H9 (cell line): ENCODE results near the gene CAMTA1. TPM values are rescaled to one million over a fixed set of nuclear protein-coding genes. Genes with fewer than 3 reads are reported as not detected.

ENCODE experiments used
- DNase-seq: peaks from one replicate; pipeline ENCODE4 v3.0.0-alpha.2; 2017
- H2AFZ ChIP-seq: one replicate; pipeline ENCODE4 v1.6.1; 2013; ENCODE audit warnings: mild to moderate bottlenecking, low read length, control low read depth, moderate library complexity
- H2AK5ac ChIP-seq: 2 replicates; pipeline ENCODE4 v1.6.1; 2013; ENCODE audit warnings: low read length, control low read depth, mixed read lengths; ENCODE audit not compliant: insufficient read length
- H2BK120ac ChIP-seq: one replicate; pipeline ENCODE4 v1.6.1; 2013; ENCODE audit warnings: low read depth, mild to moderate bottlenecking, low read length, control low read depth, inconsistent platforms; ENCODE audit not compliant: poor library complexity, severe bottlenecking
- H2BK12ac ChIP-seq: 2 replicates; pipeline ENCODE4 v1.6.1; 2013; ENCODE audit warnings: low read length, control low read depth, mixed read lengths, low read depth; ENCODE audit not compliant: insufficient read length
- H2BK15ac ChIP-seq: 2 replicates; pipeline ENCODE4 v1.6.1; 2013; ENCODE audit warnings: low read depth, low read length, control low read depth
- H2BK20ac ChIP-seq: one replicate; pipeline ENCODE4 v1.6.1; 2013; ENCODE audit warnings: low read depth, mild to moderate bottlenecking, low read length, control low read depth, inconsistent platforms; ENCODE audit not compliant: poor library complexity, severe bottlenecking
- H2BK5ac ChIP-seq: 2 replicates; pipeline ENCODE4 v1.6.1; 2013; ENCODE audit warnings: low read length, control low read depth, mixed read lengths; ENCODE audit not compliant: insufficient read length
- H3K14ac ChIP-seq: 2 replicates; pipeline ENCODE4 v1.6.1; 2013; ENCODE audit warnings: low read length, control low read depth; ENCODE audit not compliant: insufficient read depth
- H3K18ac ChIP-seq: 2 replicates; pipeline ENCODE4 v1.6.1; 2013; ENCODE audit warnings: low read depth, mild to moderate bottlenecking, mixed read lengths, low read length, control low read depth; ENCODE audit not compliant: insufficient read length
- H3K23ac ChIP-seq: 2 replicates; pipeline ENCODE4 v1.6.1; 2013; ENCODE audit warnings: low read length, control low read depth, mixed read lengths, low read depth; ENCODE audit not compliant: insufficient read length
- H3K23me2 ChIP-seq: 2 replicates; pipeline ENCODE4 v1.6.1; 2013; ENCODE audit warnings: low read depth, mild to moderate bottlenecking, mixed read lengths, low read length, control low read depth; ENCODE audit not compliant: insufficient read length, poor library complexity, severe bottlenecking
- H3K27ac ChIP-seq: 2 replicates; pipeline ENCODE4 v1.5.1; 2013; ENCODE audit warnings: low read length, control low read depth, mixed read lengths, low read depth; ENCODE audit not compliant: insufficient read length
- H3K27me3 ChIP-seq: 2 replicates; pipeline ENCODE4 v1.6.1; 2013; ENCODE audit warnings: low read length, control low read depth, inconsistent platforms; ENCODE audit not compliant: insufficient read depth
- H3K4ac ChIP-seq: 2 replicates; pipeline ENCODE4 v1.6.1; 2013; ENCODE audit warnings: low read depth, mild to moderate bottlenecking, control low read depth, inconsistent platforms, low read length, moderate library complexity
- H3K4me1 ChIP-seq: 2 replicates; pipeline ENCODE4 v1.6.1; 2013; ENCODE audit warnings: low read length, control low read depth, inconsistent platforms; ENCODE audit not compliant: insufficient read depth
- H3K4me2 ChIP-seq: 2 replicates; pipeline ENCODE4 v1.6.1; 2013; ENCODE audit warnings: low read length, control low read depth, mixed read lengths; ENCODE audit not compliant: insufficient read length, insufficient read depth
- H3K56ac ChIP-seq: 2 replicates; pipeline ENCODE4 v1.6.1; 2013; ENCODE audit warnings: low read depth, mild to moderate bottlenecking, mixed read lengths, low read length, control low read depth; ENCODE audit not compliant: insufficient read length
- H3K79me1 ChIP-seq: 2 replicates; pipeline ENCODE4 v1.6.1; 2013; ENCODE audit warnings: low read depth, mild to moderate bottlenecking, moderate library complexity, low read length, control low read depth, inconsistent platforms; ENCODE audit not compliant: insufficient read depth, poor library complexity, severe bottlenecking
- H3K79me2 ChIP-seq: 2 replicates; pipeline ENCODE4 v1.6.1; 2013; ENCODE audit warnings: low read length, control low read depth, inconsistent platforms; ENCODE audit not compliant: insufficient read depth
- H3K9ac ChIP-seq: 2 replicates; pipeline ENCODE4 v1.6.1; 2013; ENCODE audit warnings: low read length, control low read depth, mixed read lengths; ENCODE audit not compliant: insufficient read length; ENCODE audit errors: extremely low read depth
- H3K9me3 ChIP-seq: one replicate; pipeline ENCODE4 v1.6.1; 2013; ENCODE audit warnings: low read depth, low read length, inconsistent platforms; ENCODE audit not compliant: control insufficient read depth
- H3T11ph ChIP-seq: one replicate; pipeline ENCODE4 v1.6.1; 2013; ENCODE audit warnings: mild to moderate bottlenecking, low read length, control low read depth, inconsistent platforms
- H4K20me1 ChIP-seq: one replicate; pipeline ENCODE4 v1.6.1; 2013; ENCODE audit not compliant: control insufficient read depth, insufficient read length, insufficient read depth
- H4K5ac ChIP-seq: 2 replicates; pipeline ENCODE4 v1.6.1; 2013; ENCODE audit warnings: low read depth, mild to moderate bottlenecking, mixed read lengths, low read length, control low read depth; ENCODE audit not compliant: insufficient read length
- H4K8ac ChIP-seq: replicated peaks from 2 replicates; pipeline ENCODE4 v1.6.1; 2013; ENCODE audit warnings: low read length, control low read depth, mixed read lengths, low read depth; ENCODE audit not compliant: insufficient read length
- H4K91ac ChIP-seq: 2 replicates; pipeline ENCODE4 v1.6.1; 2013; ENCODE audit warnings: low read depth, mild to moderate bottlenecking, moderate library complexity, mixed read lengths, low read length, control low read depth; ENCODE audit not compliant: insufficient read length
- H3K27ac Mint-ChIP-seq, 3 experiments: 2 replicates in 2 of 3; 3 replicates in 1 of 3; pipeline ENCODE4 v1.8.0; 2020 to 2021; ENCODE audit warnings: mixed read lengths in 3 of 3, mild to moderate bottlenecking in 1 of 3, moderate library complexity in 1 of 3
- H3K27me3 Mint-ChIP-seq: 2 replicates; pipeline ENCODE4 v1.8.0; 2021; ENCODE audit warnings: low read depth, mild to moderate bottlenecking, moderate library complexity, mixed read lengths
- H3K36me3 Mint-ChIP-seq, 3 experiments: 2 replicates in 2 of 3; 3 replicates in 1 of 3; pipeline ENCODE4 v1.8.0; 2020 to 2021; ENCODE audit warnings: low read depth in 3 of 3, mixed read lengths in 3 of 3; ENCODE audit not compliant: insufficient read depth in 1 of 3
- H3K4me1 Mint-ChIP-seq, 2 experiments: 2 replicates each; pipeline ENCODE4 v1.8.0; 2020; ENCODE audit warnings: mixed read lengths in 2 of 2
- H3K4me3 Mint-ChIP-seq, 2 experiments: 2 replicates in 1 of 2; 3 replicates in 1 of 2; pipeline ENCODE4 v1.8.0; 2020 to 2021; ENCODE audit warnings: mild to moderate bottlenecking in 2 of 2, mixed read lengths in 2 of 2, moderate library complexity in 1 of 2
- H3K9me3 Mint-ChIP-seq, 2 experiments: 2 replicates in 1 of 2; 3 replicates in 1 of 2; pipeline ENCODE4 v1.8.0; 2020; ENCODE audit warnings: mild to moderate bottlenecking in 2 of 2, mixed read lengths in 2 of 2, moderate library complexity in 1 of 2
- whole genome bisulfite sequencing: extraction: QIAGEN DNeasy Blood & Tissue Kit; methylation state at CpG from one replicate; pipeline ENCODE4 v1.1.7; 2013; ENCODE audit warnings: missing lambda C conversion rate, low lambda C conversion rate, mixed read lengths; ENCODE audit not compliant: insufficient read length; ENCODE audit errors: extremely low coverage; 5-methylcytosine and 5-hydroxymethylcytosine counted together
- total RNA-seq: library from RNA; stranded (reverse); gene quantifications from 2 replicates; pipeline ENCODE4 v1.2.1, GENCODE V29; 2021
- TF ChIP-seq, protein P1 (sequence below): fragments of 200-600 bp; sonication (generic); conservative IDR thresholded peaks from 3 replicates; pipeline ENCODE4 v1.8.0; 2021; ENCODE audit warnings: antibody characterized with exemption, mild to moderate bottlenecking

Gene CAMTA1
- total RNA-seq, 1 experiment from 2014 or later = 115 TPM

DNA sequence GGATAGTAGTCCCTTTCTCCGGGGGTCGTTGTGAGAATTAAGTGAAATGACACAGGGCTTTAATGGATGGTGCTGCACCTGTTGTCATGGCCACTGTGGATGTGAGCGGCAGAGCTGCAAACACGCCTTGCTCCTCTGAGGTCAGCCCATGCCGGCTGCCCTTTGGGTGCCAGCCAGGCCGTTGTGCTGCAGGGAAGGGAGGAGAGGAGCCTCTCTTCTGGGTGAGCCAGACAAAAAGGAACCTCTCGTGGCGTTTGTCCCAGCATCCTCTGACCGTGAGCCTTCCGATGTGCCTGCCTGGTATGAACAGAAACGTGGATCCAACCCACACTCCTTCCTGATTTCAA lies 602.9 kb downstream of the CAMTA1 start:
- Histone ChIP-seq H4K8ac (no peak overlapping the region), H2BK15ac (no peak overlapping the region), H2BK5ac (no peak overlapping the region), H2BK20ac (no peak overlapping the region), H4K5ac (no peak overlapping the region), H2BK12ac (no peak overlapping the region), H2AFZ (no peak overlapping the region), H3K23me2 (no peaks in the 10 kb centered on the region), H3K4ac (no peak overlapping the region), H4K20me1 (no peaks in the 10 kb centered on the region), H3T11ph (no peak overlapping the region), H3K4me2 (no peak overlapping the region), H3K18ac (no peak overlapping the region), H4K91ac (no peak overlapping the region), H3K9ac (no peak overlapping the region), H2BK120ac (no peak overlapping the region), H3K79me2 (no peaks in the 10 kb centered on the region), H3K4me1 (no peaks in the 10 kb centered on the region), H3K79me1 (no peaks in the 10 kb centered on the region), H3K27ac (no peak overlapping the region), H2AK5ac (no peak overlapping the region), H3K9me3 (no peaks in the 10 kb centered on the region), H3K56ac (no peak overlapping the region), H3K27me3 (no peaks in the 10 kb centered on the region), H3K23ac (no peak overlapping the region), H3K14ac (no peak overlapping the region; the same call in 1 of the 2 replicates)
- Mint-ChIP-seq H3K4me1 (peaks cover 17 to 34% of the 10 kb centered on the region in 2 experiments), H3K27ac (no peak overlapping the region), H3K36me3 (no peaks in the 10 kb centered on the region; a peak in 1 of 7 replicates), H3K9me3 (no peaks in the 10 kb centered on the region), H3K27me3 (no peaks in the 10 kb centered on the region; the same call in 1 of the 2 replicates), H3K4me3 (no peak overlapping the region; a peak in 1 of 5 replicates)
- TF ChIP-seq, protein P1, sequence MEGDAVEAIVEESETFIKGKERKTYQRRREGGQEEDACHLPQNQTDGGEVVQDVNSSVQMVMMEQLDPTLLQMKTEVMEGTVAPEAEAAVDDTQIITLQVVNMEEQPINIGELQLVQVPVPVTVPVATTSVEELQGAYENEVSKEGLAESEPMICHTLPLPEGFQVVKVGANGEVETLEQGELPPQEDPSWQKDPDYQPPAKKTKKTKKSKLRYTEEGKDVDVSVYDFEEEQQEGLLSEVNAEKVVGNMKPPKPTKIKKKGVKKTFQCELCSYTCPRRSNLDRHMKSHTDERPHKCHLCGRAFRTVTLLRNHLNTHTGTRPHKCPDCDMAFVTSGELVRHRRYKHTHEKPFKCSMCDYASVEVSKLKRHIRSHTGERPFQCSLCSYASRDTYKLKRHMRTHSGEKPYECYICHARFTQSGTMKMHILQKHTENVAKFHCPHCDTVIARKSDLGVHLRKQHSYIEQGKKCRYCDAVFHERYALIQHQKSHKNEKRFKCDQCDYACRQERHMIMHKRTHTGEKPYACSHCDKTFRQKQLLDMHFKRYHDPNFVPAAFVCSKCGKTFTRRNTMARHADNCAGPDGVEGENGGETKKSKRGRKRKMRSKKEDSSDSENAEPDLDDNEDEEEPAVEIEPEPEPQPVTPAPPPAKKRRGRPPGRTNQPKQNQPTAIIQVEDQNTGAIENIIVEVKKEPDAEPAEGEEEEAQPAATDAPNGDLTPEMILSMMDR = no peak
- WGBS = no CpG with 5 or more reads among the region's 11 CpGs
- DNase-seq = peak; percentile 12
